GM12875 (cell line): Measurements from ENCODE around the gene ELMOD3.

Experiments used
- H3K4me3 ChIP-seq: one replicate; pipeline ENCODE4 v1.5.1; 2011; ENCODE audit warnings: low read depth, low read length, control low read depth
- CTCF ChIP-seq: IDR thresholded peaks from 2 replicates; pipeline ENCODE4 v1.5.1; 2011; ENCODE audit warnings: low read depth, mild to moderate bottlenecking, control low read depth, inconsistent platforms, low read length, moderate library complexity, borderline replicate concordance; ENCODE audit not compliant: insufficient read depth

The ELMOD3 gene

GRCh38 chr2:85433511-85434089 lies 79.0 kb downstream of the ELMOD3 start:
- TF ChIP-seq CTCF = no peak
- no peak overlapping the region for H3K4me3 ChIP-seq

- H3K4me3 ChIP-seq = no peak overlapping the region
- no peak for TF ChIP-seq CTCF
These were observed 80.1 kb downstream of the ELMOD3 start for GRCh38 chr2:85434696-85435095.

GRCh38 chr2:85435220-85435958 lies 80.8 kb downstream of the ELMOD3 start:
- no peak overlapping the region for H3K4me3 ChIP-seq
- no peak for TF ChIP-seq CTCF

- H3K4me3 ChIP-seq = no peak overlapping the region
- no peak for TF ChIP-seq CTCF
These were observed 81.6 kb downstream of the ELMOD3 start for GRCh38 chr2:85435981-85436835.

GRCh38 chr2:85436836-85437487 lies 82.4 kb downstream of the ELMOD3 start:
- no peak overlapping the region for H3K4me3 ChIP-seq
- TF ChIP-seq CTCF = no peak

- TF ChIP-seq CTCF = no peak
- peak overlapping the region; percentile 52 for H3K4me3 ChIP-seq
These were observed 83.1 kb downstream of the ELMOD3 start for GRCh38 chr2:85437488-85438200.
